ENCODE data around the gene TRMT13. TPM values are rescaled to one million over a fixed set of nuclear protein-coding genes. Genes with fewer than 3 reads are reported as not detected.

Gene TRMT13
- total RNA-seq (ENCODE audit: unreplicated experiment), result 11.4 TPM
- long read RNA-seq, partial matches to known transcripts, result 1 of 2 reads
- long read RNA-seq, other reads (novel, unspliced or antisense), result 0 of 2 reads

GRCh38 chr1:100132566-100133477, at the start of gene TRMT13, which contains the start of gene SASS6:
Gene TRMT13, plus strand, starts transcription at chr1:100133163. Its CDS starts 6 bp downstream, at chr1:100133169.
Gene SASS6, minus strand, starts transcription at chr1:100132930. Its CDS starts 116 bp downstream, at chr1:100132814.
- peak within 1 kb of the TSS; percentile 80 for H3K27ac Mint-ChIP-seq (ENCODE audit: unreplicated experiment)
- H3K9me3 Mint-ChIP-seq (ENCODE audit: unreplicated experiment), result peaks cover 4% of the 10 kb centered on the region
- TF ChIP-seq CTCF (IDR thresholded peaks at IDR 0.05; ENCODE audit: partially characterized antibody, unreplicated experiment), result no peak
- DNase-seq, result peak; percentile 93
- H3K27me3 Mint-ChIP-seq (ENCODE audit: unreplicated experiment), result peaks cover 3% of the 10 kb centered on the region
- no peaks in the 10 kb centered on the region for H3K4me1 Mint-ChIP-seq (ENCODE audit: low read depth, unreplicated experiment)
- H3K36me3 Mint-ChIP-seq (ENCODE audit: unreplicated experiment), result no peaks in the 10 kb centered on the region
- H3K4me3 Mint-ChIP-seq (ENCODE audit: unreplicated experiment), result peak within 1 kb of the TSS; percentile 96

- Mint-ChIP-seq H3K4me3 (ENCODE audit: unreplicated experiment) (no peak overlapping the region), H3K27me3 (ENCODE audit: unreplicated experiment) (peaks cover 2% of the 10 kb centered on the region), H3K36me3 (ENCODE audit: unreplicated experiment) (no peaks in the 10 kb centered on the region), H3K9me3 (ENCODE audit: unreplicated experiment) (no peaks in the 10 kb centered on the region), H3K4me1 (ENCODE audit: low read depth, unreplicated experiment) (no peaks in the 10 kb centered on the region), H3K27ac (ENCODE audit: unreplicated experiment) (no peak overlapping the region)
- TF ChIP-seq CTCF (IDR thresholded peaks at IDR 0.05; ENCODE audit: partially characterized antibody, unreplicated experiment), result no peak
- no peak for DNase-seq
These were observed 45.6 kb upstream of the TRMT13 start for GRCh38 chr1:100087396-100087795.

GRCh38 chr1:100089082-100089481, 43.9 kb upstream of the TRMT13 start:
- no peak for DNase-seq
- H3K27ac Mint-ChIP-seq (ENCODE audit: unreplicated experiment), result no peak overlapping the region
- TF ChIP-seq CTCF (IDR thresholded peaks at IDR 0.05; ENCODE audit: partially characterized antibody, unreplicated experiment), result no peak
- H3K36me3 Mint-ChIP-seq (ENCODE audit: unreplicated experiment), result no peaks in the 10 kb centered on the region
- H3K9me3 Mint-ChIP-seq (ENCODE audit: unreplicated experiment), result no peaks in the 10 kb centered on the region
- peaks cover 2% of the 10 kb centered on the region for H3K27me3 Mint-ChIP-seq (ENCODE audit: unreplicated experiment)
- no peak overlapping the region for H3K4me3 Mint-ChIP-seq (ENCODE audit: unreplicated experiment)
- no peaks in the 10 kb centered on the region for H3K4me1 Mint-ChIP-seq (ENCODE audit: low read depth, unreplicated experiment)

GRCh38 chr1:100090471-100090870, 42.5 kb upstream of the TRMT13 start:
- H3K27me3 Mint-ChIP-seq (ENCODE audit: unreplicated experiment), result no peaks in the 10 kb centered on the region
- DNase-seq, result no peak
- peak overlapping the region; percentile 25 for H3K27ac Mint-ChIP-seq (ENCODE audit: unreplicated experiment)
- no peaks in the 10 kb centered on the region for H3K36me3 Mint-ChIP-seq (ENCODE audit: unreplicated experiment)
- no peak for TF ChIP-seq CTCF (IDR thresholded peaks at IDR 0.05; ENCODE audit: partially characterized antibody, unreplicated experiment)
- no peak overlapping the region for H3K4me3 Mint-ChIP-seq (ENCODE audit: unreplicated experiment)
- no peaks in the 10 kb centered on the region for H3K9me3 Mint-ChIP-seq (ENCODE audit: unreplicated experiment)
- H3K4me1 Mint-ChIP-seq (ENCODE audit: low read depth, unreplicated experiment), result no peaks in the 10 kb centered on the region

- H3K27ac Mint-ChIP-seq (ENCODE audit: unreplicated experiment), result no peak overlapping the region
- no peak for TF ChIP-seq CTCF (IDR thresholded peaks at IDR 0.05; ENCODE audit: partially characterized antibody, unreplicated experiment)
- DNase-seq, result no peak
- no peaks in the 10 kb centered on the region for H3K4me1 Mint-ChIP-seq (ENCODE audit: low read depth, unreplicated experiment)
- no peak overlapping the region for H3K4me3 Mint-ChIP-seq (ENCODE audit: unreplicated experiment)
- no peaks in the 10 kb centered on the region for H3K27me3 Mint-ChIP-seq (ENCODE audit: unreplicated experiment)
- peaks cover 1% of the 10 kb centered on the region for H3K9me3 Mint-ChIP-seq (ENCODE audit: unreplicated experiment)
- H3K36me3 Mint-ChIP-seq (ENCODE audit: unreplicated experiment), result no peaks in the 10 kb centered on the region
These were observed 32.8 kb upstream of the TRMT13 start for GRCh38 chr1:100100202-100100601.

Measured in glutamatergic neuron (in vitro differentiated cells).